ENCODE results near the gene CEP250. TPM values are rescaled to one million over a fixed set of nuclear protein-coding genes. Genes with fewer than 3 reads are reported as not detected.

CEP250 gene
- total RNA-seq, 2 experiments from 2014 or later, result 31.6 to 74.4 TPM

DNA sequence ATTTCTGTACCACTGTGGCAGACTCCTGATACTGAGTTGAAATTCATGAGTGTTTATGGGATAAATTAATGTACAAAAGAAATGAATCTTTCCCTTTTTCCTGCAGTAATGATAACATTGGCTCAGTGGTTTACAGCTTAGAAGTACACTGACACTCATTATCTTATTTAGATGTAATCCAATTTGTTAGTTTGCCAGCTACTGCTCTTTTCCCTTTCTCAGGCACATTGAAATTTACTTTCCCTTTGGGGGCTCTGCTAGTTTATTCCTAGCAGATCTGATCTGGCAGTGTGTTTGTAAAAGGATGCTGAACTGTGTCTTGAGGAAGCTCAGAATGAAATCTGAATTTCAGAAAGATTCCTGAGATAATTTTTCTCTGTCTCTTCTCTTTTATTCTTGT, 3.0 kb downstream of the CEP250 start:
- no peak overlapping the region for H3K4me3 ChIP-seq (ENCODE audit: low read depth, low read length, poor library complexity, severe bottlenecking)
- no peak for TF ChIP-seq EZH2phosphoT487 (IDR thresholded peaks at IDR 0.05; ENCODE audit: borderline replicate concordance, low read depth, low read length)
- TF ChIP-seq CTCF (conservative IDR thresholded peaks at IDR 0.05; ENCODE audit: low read length), result no peak
- intact Hi-C loops (cut with micrococcal nuclease; ENCODE audit: unreplicated experiment), result no loop called here
- H3K4me2 ChIP-seq (ENCODE audit: low read length), result no peak overlapping the region
- no peaks in the 10 kb centered on the region for H3K9me2 ChIP-seq (ENCODE audit: insufficient read depth, low read length)
- BruUV-seq (replicated peaks), result no TSS peak
- H3K36me3 ChIP-seq (ENCODE audit: insufficient read depth, low read length), result peaks cover 16% of the 10 kb centered on the region; the same call in 1 of the 2 replicates
- DNase-seq (ENCODE audit: low spot score), result no peak
- no peaks in the 10 kb centered on the region for H4K20me1 ChIP-seq (ENCODE audit: insufficient read depth, low read length)
- H3K79me2 ChIP-seq (ENCODE audit: insufficient read depth, low read depth, low read length), result no peaks in the 10 kb centered on the region; the same call in 1 of the 2 replicates
- no peak overlapping the region for H2AFZ ChIP-seq (ENCODE audit: low read length)
- H3K27ac ChIP-seq (ENCODE audit: low read depth, low read length, poor library complexity, severe bottlenecking), result no peak overlapping the region
- ChIA-PET CTCF (ENCODE audit: unreplicated experiment) (interaction anchor here (0.5 kb wide), 1 partner anchor 1095 kb away, joined by 3 read pairs; no protein-coding TSS in a partner anchor), POLR2A (interaction anchor here (0.6 to 1.1 kb wide), 3 partner anchors 31 to 171 kb away, joined by 3 to 11 read pairs (median 3); no protein-coding TSS in a partner anchor)
- H3K4me1 ChIP-seq (ENCODE audit: insufficient read depth, low read length, poor library complexity, severe bottlenecking), result peaks cover 36% of the 10 kb centered on the region
- no peaks in the 10 kb centered on the region for H3K9me3 ChIP-seq (ENCODE audit: low read length)

GRCh38 chr20:35461620-35462019, 6.2 kb downstream of the CEP250 start:
- peaks cover 31% of the 10 kb centered on the region for H3K4me1 ChIP-seq (ENCODE audit: insufficient read depth, low read length, poor library complexity, severe bottlenecking)
- no peak for DNase-seq (ENCODE audit: low spot score)
- peak overlapping the region; percentile 37; the same call in 1 of the 2 replicates for H3K4me2 ChIP-seq (ENCODE audit: low read length)
- no peaks in the 10 kb centered on the region for H3K9me2 ChIP-seq (ENCODE audit: insufficient read depth, low read length)
- TF ChIP-seq CTCF (conservative IDR thresholded peaks at IDR 0.05; ENCODE audit: low read length) (no peak), EZH2phosphoT487 (IDR thresholded peaks at IDR 0.05; ENCODE audit: borderline replicate concordance, low read depth, low read length) (no peak)
- H3K4me3 ChIP-seq (ENCODE audit: low read depth, low read length, poor library complexity, severe bottlenecking), result no peak overlapping the region
- H3K9me3 ChIP-seq (ENCODE audit: low read length), result no peaks in the 10 kb centered on the region
- H4K20me1 ChIP-seq (ENCODE audit: insufficient read depth, low read length), result no peaks in the 10 kb centered on the region
- peak overlapping the region; percentile 44 for H3K27ac ChIP-seq (ENCODE audit: low read depth, low read length, poor library complexity, severe bottlenecking)
- no peak overlapping the region for H2AFZ ChIP-seq (ENCODE audit: low read length)
- CTCF ChIA-PET (ENCODE audit: unreplicated experiment), result no interaction called here
- no peaks in the 10 kb centered on the region; the same call in 1 of the 2 replicates for H3K79me2 ChIP-seq (ENCODE audit: insufficient read depth, low read depth, low read length)
- H3K36me3 ChIP-seq (ENCODE audit: insufficient read depth, low read length), result peaks cover 28% of the 10 kb centered on the region; the same call in 1 of the 2 replicates
- BruUV-seq (replicated peaks), result no TSS peak
- POLR2A ChIA-PET, result interaction anchor here (0.6 to 1.0 kb wide), 4 partner anchors 8 to 43 kb away, joined by 3 to 4 read pairs (median 4); no protein-coding TSS in a partner anchor
- intact Hi-C loops (cut with micrococcal nuclease; ENCODE audit: unreplicated experiment), result loop anchor here (2.0 to 5.0 kb wide), 3 partner anchors 63 to 425 kb away; partner anchors contain the start of genes NFS1 and ROMO1

DNA sequence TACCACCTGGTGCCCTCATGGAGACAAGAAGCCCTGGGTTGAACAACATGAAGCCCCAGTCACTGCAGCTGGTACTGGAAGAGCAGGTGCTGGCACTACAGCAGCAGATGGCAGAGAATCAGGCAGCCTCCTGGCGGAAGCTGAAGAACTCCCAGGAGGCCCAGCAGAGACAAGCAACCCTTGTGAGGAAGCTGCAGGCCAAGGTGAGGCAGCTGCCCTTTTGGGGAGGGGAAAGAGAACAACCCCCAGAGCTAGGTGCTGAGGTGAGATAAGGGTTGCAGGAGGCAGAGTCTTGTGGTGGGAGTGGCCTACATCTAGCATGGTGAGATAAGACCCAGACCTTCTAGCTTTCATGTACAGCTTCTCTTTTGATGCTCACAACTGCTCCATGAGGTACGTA, 7.0 kb downstream of the CEP250 start:
- H3K4me1 ChIP-seq (ENCODE audit: insufficient read depth, low read length, poor library complexity, severe bottlenecking), result peaks cover 28% of the 10 kb centered on the region
- POLR2A ChIA-PET, result interaction anchor here (0.7 to 1.0 kb wide), 3 partner anchors 8 to 41 kb away, joined by 3 to 4 read pairs (median 4); no protein-coding TSS in a partner anchor
- no peak overlapping the region for H3K4me3 ChIP-seq (ENCODE audit: low read depth, low read length, poor library complexity, severe bottlenecking)
- peak; percentile 78 for DNase-seq (ENCODE audit: low spot score)
- intact Hi-C loops (cut with micrococcal nuclease; ENCODE audit: unreplicated experiment), result loop anchor here (2.0 to 5.0 kb wide), 3 partner anchors 62 to 424 kb away; partner anchors contain the start of genes NFS1 and ROMO1
- TF ChIP-seq CTCF (conservative IDR thresholded peaks at IDR 0.05; ENCODE audit: low read length) (no peak), EZH2phosphoT487 (IDR thresholded peaks at IDR 0.05; ENCODE audit: borderline replicate concordance, low read depth, low read length) (no peak)
- no TSS peak for BruUV-seq (replicated peaks)
- H3K9me3 ChIP-seq (ENCODE audit: low read length), result no peaks in the 10 kb centered on the region
- CTCF ChIA-PET (ENCODE audit: unreplicated experiment), result no interaction called here
- peak overlapping the region; percentile 44 for H3K27ac ChIP-seq (ENCODE audit: low read depth, low read length, poor library complexity, severe bottlenecking)
- peak overlapping the region; percentile 37; the same call in 1 of the 2 replicates for H3K4me2 ChIP-seq (ENCODE audit: low read length)
- H3K79me2 ChIP-seq (ENCODE audit: insufficient read depth, low read depth, low read length), result no peaks in the 10 kb centered on the region
- no peak overlapping the region for H2AFZ ChIP-seq (ENCODE audit: low read length)
- H3K9me2 ChIP-seq (ENCODE audit: insufficient read depth, low read length), result no peaks in the 10 kb centered on the region
- peaks cover 33% of the 10 kb centered on the region; the same call in 1 of the 2 replicates for H3K36me3 ChIP-seq (ENCODE audit: insufficient read depth, low read length)
- H4K20me1 ChIP-seq (ENCODE audit: insufficient read depth, low read length), result no peaks in the 10 kb centered on the region

Measured in OCI-LY7 (cell line).